Endothelial cell of umbilical vein (primary cell): ENCODE measurements around the gene SNED1. TPM values are rescaled to one million over a fixed set of nuclear protein-coding genes. Genes with fewer than 3 reads are reported as not detected.

Experiments
- BruUV-seq: library from RNA; stranded (reverse); fragments of 400-500 nt; replicated peaks from 2 replicates; lab custom pipeline; 2021; lab: Mats Ljungman, UMichigan
- CTCF ChIA-PET: fragments of 300-600, 350-600 bp; sonication (Branson Sonifier 250); formaldehyde crosslinking; loops from one replicate; lab custom pipeline; 2021; ENCODE audit warnings: antibody characterized with exemption, inconsistent platforms; lab: Charles Lee
- POLR2A ChIA-PET: fragments of 300-600, 350-600 bp; sonication (Branson Sonifier 250); formaldehyde crosslinking; loops from one replicate; lab custom pipeline; 2021; ENCODE audit warnings: antibody characterized with exemption, inconsistent platforms; lab: Charles Lee
- DNase-seq: peaks from one replicate; pipeline ENCODE4 v3.0.0-alpha.2; 2011; ENCODE audit warnings: low read depth, low spot score
- FAIRE-seq: peaks from 2 replicates; lab custom pipeline; 2011; peaks lifted over from hg19 to GRCh38; lab: Jason Lieb, UNC
- H2AFZ ChIP-seq: 2 replicates; pipeline ENCODE4 v1.6.0; 2012; ENCODE audit warnings: low read depth, low read length, control low read depth, inconsistent platforms
- H3K27ac ChIP-seq: 2 replicates; pipeline ENCODE4 v1.5.1; 2011; ENCODE audit warnings: low read depth, mild to moderate bottlenecking, control low read depth, low read length, moderate library complexity; ENCODE audit not compliant: insufficient read depth
- H3K27me3 ChIP-seq, 2 experiments: 2 replicates each; pipeline versions ENCODE4 v1.6.0 to v1.6.1; 2011; ENCODE audit warnings: low read length in 2 of 2, mixed read lengths in 1 of 2; ENCODE audit not compliant: control insufficient read depth in 2 of 2, insufficient read depth in 2 of 2
- H3K36me3 ChIP-seq, 2 experiments: 2 replicates in 1 of 2; 3 replicates in 1 of 2; pipeline ENCODE4 v1.5.1; 2011; ENCODE audit warnings: low read length in 2 of 2, mild to moderate bottlenecking in 1 of 2, moderate library complexity in 1 of 2; ENCODE audit not compliant: control insufficient read depth in 2 of 2, insufficient read depth in 2 of 2; ENCODE audit errors: extremely low read depth in 1 of 2
- H3K4me1 ChIP-seq: 3 replicates; pipeline ENCODE4 v1.5.1; 2011; ENCODE audit warnings: mild to moderate bottlenecking, low read length; ENCODE audit not compliant: control insufficient read depth, insufficient read depth; ENCODE audit errors: extremely low read depth
- H3K4me2 ChIP-seq: 2 replicates; pipeline ENCODE4 v1.6.1; 2011; ENCODE audit warnings: low read length, control low read depth, mixed read lengths; ENCODE audit not compliant: insufficient read depth
- H3K4me3 ChIP-seq, 3 experiments: fragments of 200-600 bp in 1 of 3; sonication (generic), shearing (Covaris generic) in 1 of 3; replicated peaks in 1 of 3; 2 replicates each; pipeline ENCODE4 v1.5.1; 2011 to 2016; ENCODE audit warnings: control low read depth in 3 of 3, low read length in 3 of 3, mild to moderate bottlenecking in 2 of 3, inconsistent platforms in 1 of 3, low read depth in 1 of 3, moderate library complexity in 1 of 3; ENCODE audit not compliant: insufficient read depth in 1 of 3
- H3K79me2 ChIP-seq: 2 replicates; pipeline ENCODE4 v1.6.0; 2012; ENCODE audit warnings: low read length, inconsistent platforms; ENCODE audit not compliant: control insufficient read depth, insufficient read depth
- H3K9ac ChIP-seq: replicated peaks from 2 replicates; pipeline ENCODE3; 2011; ENCODE audit warnings: low read length, control low read depth; ENCODE audit not compliant: insufficient read depth; ENCODE audit errors: extremely low read depth
- H3K9me1 ChIP-seq: replicated peaks from 3 replicates; pipeline ENCODE4 v1.6.0; 2011; ENCODE audit warnings: mild to moderate bottlenecking, low read length; ENCODE audit not compliant: control insufficient read depth, insufficient read depth; ENCODE audit errors: extremely low read depth
- H3K9me3 ChIP-seq: replicated peaks from 2 replicates; pipeline ENCODE4 v1.5.1; 2012; ENCODE audit warnings: low read length, inconsistent platforms; ENCODE audit not compliant: control insufficient read depth, insufficient read depth
- H4K20me1 ChIP-seq: replicated peaks from 2 replicates; pipeline ENCODE3; 2011; ENCODE audit warnings: mild to moderate bottlenecking, low read length; ENCODE audit not compliant: control insufficient read depth, insufficient read depth; ENCODE audit errors: extremely low read depth
- EZH2 ChIP-seq: IDR thresholded peaks from 2 replicates; pipeline ENCODE4 v1.6.1; 2012; ENCODE audit warnings: borderline replicate concordance, low read depth, mild to moderate bottlenecking, moderate library complexity, low read length, inconsistent platforms; ENCODE audit not compliant: severe bottlenecking
- FOS ChIP-seq: IDR thresholded peaks from 2 replicates; pipeline ENCODE4 v1.6.1; 2011; ENCODE audit warnings: mild to moderate bottlenecking, low read length, moderate library complexity, borderline replicate concordance; ENCODE audit not compliant: insufficient read depth
- GATA2 ChIP-seq: IDR thresholded peaks from 2 replicates; pipeline ENCODE4 v1.7.0; 2011; ENCODE audit warnings: low read depth, mild to moderate bottlenecking, moderate library complexity, mixed read lengths, low read length; ENCODE audit not compliant: insufficient read length, insufficient read depth
- JUN ChIP-seq: IDR thresholded peaks from 2 replicates; pipeline ENCODE4 v1.6.1; 2011; ENCODE audit warnings: borderline replicate concordance, low read depth; ENCODE audit not compliant: insufficient read length, insufficient read depth
- MYC ChIP-seq: IDR thresholded peaks from one replicate; pipeline ENCODE4 v1.6.1; 2011; ENCODE audit warnings: mild to moderate bottlenecking, low read depth, low read length
- POLR2A ChIP-seq: IDR thresholded peaks from 2 replicates; pipeline ENCODE4 v1.6.1; 2012; ENCODE audit warnings: low read depth, mild to moderate bottlenecking, control low read depth, low read length
- POLR2AphosphoS5 ChIP-seq: IDR thresholded peaks from 2 replicates; pipeline ENCODE4 v1.6.1; 2012; ENCODE audit warnings: low read depth, mild to moderate bottlenecking, control low read depth, low read length, moderate library complexity; ENCODE audit not compliant: insufficient read depth
- dilution Hi-C: fragments of 300-500 bp; cut with MboI; formaldehyde crosslinking; loops from one replicate; pipeline ENCODE4 v1.15.0; 2019; ENCODE audit warnings: low sequenced_read_pairs; ENCODE audit not compliant: extremely low pct_ligation_motif_present
- intact Hi-C: fragments of 100-400 bp; cut with micrococcal nuclease; formaldehyde crosslinking; loops from one replicate; pipeline ENCODE4 v1.10.0; 2022
- polyA plus RNA-seq, 4 experiments: library from polyadenylated mRNA; depleted of rRNA in 3 of 4; stranded (reverse) in 3 of 4; unstranded in 1 of 4; fragments of >200 nt; gene quantifications; 2 replicates each; pipeline versions ENCODE4 v1.2.1 to v1.2.3, GENCODE V29; 2011 to 2012; ENCODE audit warnings: missing spikeins in 1 of 4
- total RNA-seq: library from RNA; stranded (reverse); gene quantifications from 2 replicates; pipeline ENCODE4 v1.2.3, GENCODE V29; 2021
- TF ChIP-seq, protein P1 (sequence below): IDR thresholded peaks from 2 replicates; pipeline ENCODE4 v1.6.1; 2011; ENCODE audit not compliant: insufficient read depth, insufficient read length
- TF ChIP-seq, protein P2 (sequence below), 2 donors: IDR thresholded peaks; 1 replicate in 1 of 2; 2 replicates in 1 of 2; pipeline ENCODE4 v1.5.1; 2011; ENCODE audit warnings: low read length in 2 of 2, mild to moderate bottlenecking in 2 of 2, moderate library complexity in 2 of 2, control low read depth in 1 of 2, inconsistent platforms in 1 of 2, low read depth in 1 of 2; ENCODE audit not compliant: insufficient read depth in 1 of 2; ENCODE audit errors: extremely low read depth in 1 of 2

Gene SNED1
- total and polyA plus RNA-seq, 2 donors (not counting 3 experiments of a cell fraction or from before 2014, with no cell fraction given), result 14.1 to 17.2 TPM

DNA sequence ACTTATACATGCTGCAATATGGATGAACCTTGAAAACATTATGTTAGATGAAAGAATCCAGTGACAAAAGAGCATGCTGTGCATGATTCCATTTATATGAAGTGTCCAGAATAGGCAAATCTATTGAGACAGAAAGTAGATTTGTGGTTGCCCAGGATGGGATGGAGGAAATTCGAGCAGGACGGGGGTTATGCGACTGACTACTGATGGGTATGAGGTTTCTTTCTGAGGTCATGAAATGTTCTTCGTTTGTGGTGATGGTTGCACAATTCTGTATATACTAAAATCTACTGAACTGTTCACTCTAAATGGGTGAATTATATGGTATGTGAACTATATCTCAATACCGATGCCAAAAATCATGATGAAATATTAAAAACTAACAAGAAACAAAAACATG lies 122.6 kb downstream of the SNED1 start:
- DNase-seq (no peak), FAIRE-seq (no peak)
- H3K4me2 ChIP-seq, result no peak overlapping the region
- no peak overlapping the region for H3K9ac ChIP-seq
- no peaks in the 10 kb centered on the region for H3K9me3 ChIP-seq
- BruUV-seq, result no TSS peak
- dilution Hi-C loops (no loop called here), intact Hi-C loops (no loop called here)
- H3K4me1 ChIP-seq, result no peaks in the 10 kb centered on the region
- TF ChIP-seq JUN (no peak), GATA2 (no peak), POLR2A (no peak)
- H3K9me1 ChIP-seq, result no peaks in the 10 kb centered on the region
- no peak overlapping the region for H3K4me3 ChIP-seq
- H2AFZ ChIP-seq, result no peak overlapping the region
- no peaks in the 10 kb centered on the region for H3K79me2 ChIP-seq
- CTCF ChIA-PET, result no interaction called here
- POLR2A ChIA-PET, result no interaction called here
- H3K27ac ChIP-seq, result no peak overlapping the region
- H3K27me3 ChIP-seq, result no peaks in the 10 kb centered on the region
- H4K20me1 ChIP-seq, result no peaks in the 10 kb centered on the region
- peaks cover 0 to 2% of the 10 kb centered on the region in 2 experiments for H3K36me3 ChIP-seq

- intact Hi-C loops, result no loop called here
These were observed 124.1 kb downstream of the SNED1 start for GRCh38 chr2:241122376-241123002.

More at GRCh38 chr2:241122376-241123002, 124.1 kb downstream of the SNED1 start:
- Histone ChIP-seq H3K4me1 (no peaks in the 10 kb centered on the region), H3K4me2 (no peak overlapping the region), H3K9me1 (no peaks in the 10 kb centered on the region), H2AFZ (no peak overlapping the region), H4K20me1 (no peaks in the 10 kb centered on the region), H3K27me3 (no peaks in the 10 kb centered on the region), H3K79me2 (no peaks in the 10 kb centered on the region), H3K9me3 (no peaks in the 10 kb centered on the region), H3K27ac (no peak overlapping the region), H3K4me3 (no peak overlapping the region), H3K9ac (no peak overlapping the region), H3K36me3 (peaks cover 0 to 2% of the 10 kb centered on the region in 2 experiments)
- POLR2A ChIA-PET, result no interaction called here
- DNase-seq (no peak), FAIRE-seq (no peak)
- dilution Hi-C loops, result no loop called here
- TF ChIP-seq MYC (no peak), EZH2 (no peak), GATA2 (no peak), JUN (no peak), POLR2A (no peak), POLR2AphosphoS5 (no peak), FOS (no peak)
- TF ChIP-seq, protein P1, sequence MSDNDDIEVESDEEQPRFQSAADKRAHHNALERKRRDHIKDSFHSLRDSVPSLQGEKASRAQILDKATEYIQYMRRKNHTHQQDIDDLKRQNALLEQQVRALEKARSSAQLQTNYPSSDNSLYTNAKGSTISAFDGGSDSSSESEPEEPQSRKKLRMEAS, result no peak
- TF ChIP-seq, protein P2, sequence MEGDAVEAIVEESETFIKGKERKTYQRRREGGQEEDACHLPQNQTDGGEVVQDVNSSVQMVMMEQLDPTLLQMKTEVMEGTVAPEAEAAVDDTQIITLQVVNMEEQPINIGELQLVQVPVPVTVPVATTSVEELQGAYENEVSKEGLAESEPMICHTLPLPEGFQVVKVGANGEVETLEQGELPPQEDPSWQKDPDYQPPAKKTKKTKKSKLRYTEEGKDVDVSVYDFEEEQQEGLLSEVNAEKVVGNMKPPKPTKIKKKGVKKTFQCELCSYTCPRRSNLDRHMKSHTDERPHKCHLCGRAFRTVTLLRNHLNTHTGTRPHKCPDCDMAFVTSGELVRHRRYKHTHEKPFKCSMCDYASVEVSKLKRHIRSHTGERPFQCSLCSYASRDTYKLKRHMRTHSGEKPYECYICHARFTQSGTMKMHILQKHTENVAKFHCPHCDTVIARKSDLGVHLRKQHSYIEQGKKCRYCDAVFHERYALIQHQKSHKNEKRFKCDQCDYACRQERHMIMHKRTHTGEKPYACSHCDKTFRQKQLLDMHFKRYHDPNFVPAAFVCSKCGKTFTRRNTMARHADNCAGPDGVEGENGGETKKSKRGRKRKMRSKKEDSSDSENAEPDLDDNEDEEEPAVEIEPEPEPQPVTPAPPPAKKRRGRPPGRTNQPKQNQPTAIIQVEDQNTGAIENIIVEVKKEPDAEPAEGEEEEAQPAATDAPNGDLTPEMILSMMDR (IDR thresholded peaks at IDR 0.05; ENCODE audit: extremely low read depth in 1 of 2, insufficient read depth in 1 of 2, low read depth in 1 of 2, low read length in 2 of 2), result no peak
- CTCF ChIA-PET, result interaction anchor here (1.1 kb wide), 1 partner anchor 12 kb away, joined by 3 read pairs; no protein-coding TSS in a partner anchor
- no TSS peak for BruUV-seq
